22Rv1 (cell line): Measurements from ENCODE around the gene CDKN1B.

Experiments
- ZFX ChIP-seq: fragments of 450-650 bp; IDR thresholded peaks from 2 replicates; pipeline ENCODE4 v1.6.1; 2017; ENCODE audit warnings: antibody characterized with exemption, borderline replicate concordance
- TF ChIP-seq, protein P1 (sequence below): fragments of 450-650 bp; IDR thresholded peaks from 2 replicates; pipeline ENCODE4 v1.5.1; 2017; ENCODE audit warnings: mild to moderate bottlenecking

DNA sequence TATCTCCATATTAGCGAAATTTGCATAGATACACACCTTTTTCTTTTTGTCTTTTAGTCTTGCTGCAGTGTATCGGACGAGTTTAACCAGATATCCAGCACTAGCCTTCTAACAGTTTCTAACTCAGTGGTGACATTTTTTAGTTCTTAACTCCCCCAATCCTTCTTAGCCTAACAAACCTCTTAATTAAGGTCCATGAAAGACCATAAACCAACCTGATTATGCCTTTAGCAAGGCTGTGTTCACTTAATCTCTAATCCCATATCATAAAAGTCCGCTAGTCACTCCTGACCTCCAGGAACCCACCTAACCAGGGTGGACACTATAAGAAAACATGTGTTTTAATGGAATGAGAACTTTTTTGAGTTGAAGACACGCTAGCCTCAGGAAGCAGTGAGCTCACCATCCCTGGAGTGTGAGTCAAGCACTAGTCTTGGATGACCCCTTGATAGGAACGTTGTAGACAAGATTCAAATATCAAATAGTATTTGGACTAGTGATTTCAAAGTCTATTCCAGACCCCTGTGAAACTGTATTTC is 9.5 kb downstream of the CDKN1B start:
- TF ChIP-seq, protein P1, sequence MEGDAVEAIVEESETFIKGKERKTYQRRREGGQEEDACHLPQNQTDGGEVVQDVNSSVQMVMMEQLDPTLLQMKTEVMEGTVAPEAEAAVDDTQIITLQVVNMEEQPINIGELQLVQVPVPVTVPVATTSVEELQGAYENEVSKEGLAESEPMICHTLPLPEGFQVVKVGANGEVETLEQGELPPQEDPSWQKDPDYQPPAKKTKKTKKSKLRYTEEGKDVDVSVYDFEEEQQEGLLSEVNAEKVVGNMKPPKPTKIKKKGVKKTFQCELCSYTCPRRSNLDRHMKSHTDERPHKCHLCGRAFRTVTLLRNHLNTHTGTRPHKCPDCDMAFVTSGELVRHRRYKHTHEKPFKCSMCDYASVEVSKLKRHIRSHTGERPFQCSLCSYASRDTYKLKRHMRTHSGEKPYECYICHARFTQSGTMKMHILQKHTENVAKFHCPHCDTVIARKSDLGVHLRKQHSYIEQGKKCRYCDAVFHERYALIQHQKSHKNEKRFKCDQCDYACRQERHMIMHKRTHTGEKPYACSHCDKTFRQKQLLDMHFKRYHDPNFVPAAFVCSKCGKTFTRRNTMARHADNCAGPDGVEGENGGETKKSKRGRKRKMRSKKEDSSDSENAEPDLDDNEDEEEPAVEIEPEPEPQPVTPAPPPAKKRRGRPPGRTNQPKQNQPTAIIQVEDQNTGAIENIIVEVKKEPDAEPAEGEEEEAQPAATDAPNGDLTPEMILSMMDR, result no peak
- TF ChIP-seq ZFX, result no peak
